T47D (cell line): ENCODE results near the gene KDM4B.

Experiments
- DNase-seq, 2 experiments: peaks; one replicate each; pipeline versions ENCODE4 v3.0.0 to v3.0.0-alpha.2; 2011 to 2012; ENCODE audit warnings: low read depth in 1 of 2, low spot score in 1 of 2
- JUND ChIP-seq: IDR thresholded peaks from 2 replicates; pipeline ENCODE4 v1.6.1; 2012; ENCODE audit warnings: low read depth
- in situ Hi-C: cut with HindIII; loops from 2 replicates; pipeline ENCODE4 v1.10.0; 2016; ENCODE audit warnings: low sequenced_read_pairs, low pct_unique_long_range_greater_than_20kb

KDM4B gene

GRCh38 chr19:5071579-5071978 is 102.7 kb downstream of the KDM4B start:
- DNase-seq: no peak
- TF ChIP-seq JUND: no peak
- in situ Hi-C loops: no loop called here

DNA sequence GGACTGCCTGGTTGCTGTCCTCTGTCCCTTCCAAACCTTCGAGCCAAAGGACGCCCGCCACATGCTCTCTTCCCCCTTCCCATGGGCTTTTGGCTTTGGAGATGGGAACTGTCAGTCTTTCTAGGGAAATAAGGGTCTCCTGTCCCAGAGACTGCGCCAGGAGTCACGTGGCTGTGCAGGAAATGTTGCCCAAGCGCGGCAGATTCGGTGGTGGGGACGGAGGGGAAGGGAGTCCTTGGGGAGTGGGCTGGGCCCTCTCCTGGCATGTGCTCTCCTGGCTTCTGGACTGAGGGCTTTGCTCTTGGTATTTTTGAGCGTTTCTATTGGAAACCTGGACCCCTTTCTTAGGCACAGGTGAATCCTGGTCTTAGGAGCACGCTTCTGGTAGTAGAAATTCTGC is 103.2 kb downstream of the KDM4B start:
- in situ Hi-C loops: no loop called here

GRCh38 chr19:5073153-5073844 is 104.4 kb downstream of the KDM4B start:
- TF ChIP-seq JUND: no peak
- no peak for DNase-seq
- in situ Hi-C loops: no loop called here

More for the DNA sequence above, 103.2 kb downstream of the KDM4B start:
- TF ChIP-seq JUND: no peak
- no peak for DNase-seq

- TF ChIP-seq JUND: no peak
- no peak for DNase-seq
- in situ Hi-C loops: no loop called here
Measured at GRCh38 chr19:5074407-5074806, 105.5 kb downstream of the KDM4B start.

DNA sequence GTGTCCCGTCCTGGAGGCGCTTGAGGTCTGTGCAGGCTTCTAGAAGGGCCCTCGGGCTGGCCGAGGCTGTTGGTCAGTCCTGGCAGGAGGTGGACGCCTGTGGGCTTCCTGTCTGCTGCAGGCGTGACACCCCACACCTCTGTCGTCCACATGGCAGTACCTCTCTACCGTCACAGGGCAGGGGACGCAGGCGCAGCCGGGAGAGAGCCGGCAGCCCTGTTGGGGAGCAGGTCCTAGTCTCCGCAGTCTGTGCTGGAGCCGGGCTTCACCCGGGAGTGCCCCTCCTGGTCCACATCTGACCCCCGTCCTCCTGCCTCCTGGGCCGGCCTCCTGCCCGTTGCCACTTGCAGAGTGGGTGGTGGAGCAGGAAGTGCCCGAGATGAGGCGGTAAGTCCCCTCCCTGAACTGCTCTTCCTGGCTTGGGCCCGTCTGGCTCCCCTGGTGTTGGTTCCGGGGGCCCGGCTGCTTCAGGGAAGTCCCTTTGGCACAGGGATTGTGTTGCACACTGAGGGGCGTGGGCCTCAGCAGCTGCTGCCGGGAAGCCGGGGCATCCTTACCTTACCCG is 106.0 kb downstream of the KDM4B start:
- in situ Hi-C loops: no loop called here
- no peak for DNase-seq
- no peak for TF ChIP-seq JUND

GRCh38 chr19:5075597-5075996 is 106.7 kb downstream of the KDM4B start:
- TF ChIP-seq JUND: no peak
- in situ Hi-C loops: no loop called here

GRCh38 chr19:5076440-5077208 is 107.7 kb downstream of the KDM4B start:
- no peak for DNase-seq
- in situ Hi-C loops: no loop called here
- TF ChIP-seq JUND: no peak

More at GRCh38 chr19:5075597-5075996, 106.7 kb downstream of the KDM4B start:
- no peak for DNase-seq

- TF ChIP-seq JUND: no peak
- DNase-seq: no peak
- in situ Hi-C loops: no loop called here
Measured at GRCh38 chr19:5077209-5077515, 108.2 kb downstream of the KDM4B start.

DNA sequence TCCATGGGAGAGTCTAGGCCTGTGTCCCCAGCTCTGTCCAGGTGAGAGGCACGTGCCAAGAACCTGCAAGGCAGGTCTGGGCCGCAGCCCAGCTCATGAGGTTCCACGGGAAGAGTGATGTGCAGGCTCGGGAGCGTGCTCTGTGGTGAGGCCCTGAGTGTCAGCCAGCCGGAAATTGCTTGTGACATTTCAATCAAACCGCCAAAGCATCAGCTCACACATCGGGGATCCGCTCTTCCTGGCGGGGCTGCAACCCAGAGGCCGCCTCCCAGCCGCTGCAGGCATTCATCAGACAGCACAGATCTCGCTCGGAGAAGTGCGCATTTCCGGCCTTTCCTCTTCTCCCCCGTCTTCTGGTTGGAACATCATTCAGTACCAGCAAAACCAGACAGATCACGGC is 109.3 kb downstream of the KDM4B start:
- TF ChIP-seq JUND: no peak
- in situ Hi-C loops: no loop called here
- DNase-seq: no peak

GRCh38 chr19:5078666-5079065 is 109.8 kb downstream of the KDM4B start:
- TF ChIP-seq JUND: no peak
- in situ Hi-C loops: no loop called here
- no peak for DNase-seq

DNA sequence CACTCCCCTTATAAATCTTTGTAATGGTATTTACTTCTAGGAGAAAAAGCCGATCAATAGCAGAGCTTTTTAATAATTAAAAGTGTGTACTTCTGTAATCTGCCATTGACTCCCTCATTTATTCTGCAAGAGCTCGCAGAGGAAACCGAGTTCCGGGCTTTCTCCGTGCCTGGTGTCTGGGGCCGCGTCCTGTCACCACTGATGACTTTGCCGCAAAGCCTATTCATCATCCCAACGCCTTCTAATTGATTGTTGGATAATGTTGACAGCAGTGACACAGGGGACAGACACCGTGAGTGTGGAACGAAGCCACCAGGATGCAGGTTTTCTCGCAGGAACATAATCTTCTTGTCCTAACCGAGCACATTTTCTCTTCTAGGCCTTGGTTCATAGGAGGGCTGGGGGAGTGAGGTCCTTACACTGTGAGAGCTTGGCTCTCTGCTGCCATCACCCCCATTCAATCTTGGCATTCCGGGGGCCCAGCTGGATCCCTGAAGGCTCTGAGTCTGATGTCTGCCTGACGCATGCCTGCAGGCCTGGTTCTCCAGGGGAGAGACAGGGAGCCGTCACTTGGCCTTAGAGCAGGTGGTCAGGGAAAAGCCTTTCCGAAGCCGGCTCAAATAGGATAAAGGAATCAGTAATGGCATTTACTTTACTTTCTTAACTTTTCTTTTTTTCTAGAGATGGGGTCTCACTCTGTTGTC is 110.3 kb downstream of the KDM4B start:
- DNase-seq: no peak
- TF ChIP-seq JUND: no peak
- in situ Hi-C loops: no loop called here

DNA sequence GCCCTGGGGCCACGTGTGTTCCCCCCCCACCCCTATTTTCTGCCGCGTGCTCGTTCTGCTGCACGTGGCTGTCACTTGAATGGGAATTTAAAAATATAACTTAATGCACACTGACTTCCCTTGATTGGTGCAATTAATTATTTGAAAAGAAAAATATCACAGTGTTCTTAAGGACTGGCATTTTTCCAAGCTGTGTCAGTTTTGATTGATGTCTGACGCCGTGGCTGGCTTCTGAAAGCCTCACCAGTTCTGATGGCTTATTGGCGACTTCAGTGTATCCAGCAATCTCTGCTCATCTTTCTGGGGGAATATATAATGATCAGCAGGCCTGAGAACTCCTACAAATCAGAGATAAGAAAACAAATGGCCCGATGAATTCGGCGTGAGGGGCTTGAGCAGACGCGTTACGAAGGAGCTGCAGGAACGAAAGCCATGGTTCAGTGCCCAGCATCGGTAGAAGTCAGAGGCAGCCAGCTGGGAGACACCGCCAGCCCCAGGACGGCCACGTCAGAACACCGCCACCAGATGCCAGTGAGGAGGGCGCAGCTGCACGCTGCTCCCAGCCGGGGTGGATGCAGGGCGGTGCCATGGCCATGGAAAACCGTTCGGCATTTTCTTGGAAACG is 111.2 kb downstream of the KDM4B start:
- no peak for DNase-seq
- in situ Hi-C loops: no loop called here
- TF ChIP-seq JUND: no peak
